ENCODE measurements around the gene PRR12.

DNA sequence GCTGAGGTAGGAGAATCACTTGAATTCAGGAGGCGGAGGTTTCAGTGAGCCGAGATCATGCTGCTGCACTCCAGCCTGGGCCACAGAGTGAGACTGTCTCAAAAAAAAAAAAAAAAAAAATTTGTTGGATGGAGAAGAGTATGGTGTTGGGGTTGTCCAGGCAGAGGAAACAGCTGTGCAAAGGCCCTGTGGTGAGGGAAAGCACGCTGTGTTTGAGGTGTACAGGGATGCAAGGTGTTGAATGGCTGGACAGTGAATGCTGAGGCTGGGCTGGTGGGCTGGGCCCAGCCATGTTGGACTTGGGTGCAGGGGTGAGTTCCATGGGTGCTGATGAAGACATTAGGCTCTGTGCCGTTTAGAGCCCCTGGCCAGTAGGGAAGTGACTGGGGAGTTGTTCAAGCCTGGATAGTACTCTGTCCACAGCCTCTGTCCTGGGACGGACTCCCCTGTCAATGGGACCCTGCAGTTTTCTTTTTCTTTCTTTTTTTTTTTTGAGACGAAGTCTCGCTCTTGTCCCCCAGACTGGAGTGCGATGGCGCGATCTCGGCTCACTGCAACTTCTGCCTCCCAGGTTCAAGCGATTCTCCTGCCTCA lies 18.6 kb downstream of the PRR12 start:
- TF ChIP-seq POLR2AphosphoS5 (IDR thresholded peaks at IDR 0.05) (no peak), POLR2A (IDR thresholded peaks at IDR 0.05) (no peak)
- TF ChIP-seq, protein P1, sequence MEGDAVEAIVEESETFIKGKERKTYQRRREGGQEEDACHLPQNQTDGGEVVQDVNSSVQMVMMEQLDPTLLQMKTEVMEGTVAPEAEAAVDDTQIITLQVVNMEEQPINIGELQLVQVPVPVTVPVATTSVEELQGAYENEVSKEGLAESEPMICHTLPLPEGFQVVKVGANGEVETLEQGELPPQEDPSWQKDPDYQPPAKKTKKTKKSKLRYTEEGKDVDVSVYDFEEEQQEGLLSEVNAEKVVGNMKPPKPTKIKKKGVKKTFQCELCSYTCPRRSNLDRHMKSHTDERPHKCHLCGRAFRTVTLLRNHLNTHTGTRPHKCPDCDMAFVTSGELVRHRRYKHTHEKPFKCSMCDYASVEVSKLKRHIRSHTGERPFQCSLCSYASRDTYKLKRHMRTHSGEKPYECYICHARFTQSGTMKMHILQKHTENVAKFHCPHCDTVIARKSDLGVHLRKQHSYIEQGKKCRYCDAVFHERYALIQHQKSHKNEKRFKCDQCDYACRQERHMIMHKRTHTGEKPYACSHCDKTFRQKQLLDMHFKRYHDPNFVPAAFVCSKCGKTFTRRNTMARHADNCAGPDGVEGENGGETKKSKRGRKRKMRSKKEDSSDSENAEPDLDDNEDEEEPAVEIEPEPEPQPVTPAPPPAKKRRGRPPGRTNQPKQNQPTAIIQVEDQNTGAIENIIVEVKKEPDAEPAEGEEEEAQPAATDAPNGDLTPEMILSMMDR (IDR thresholded peaks at IDR 0.05 in 8 of 11, conservative IDR thresholded peaks at IDR 0.05 in 3 of 11) = no peak
